ENCODE measurements around the gene RAB4B. TPM values are rescaled to one million over a fixed set of nuclear protein-coding genes. Genes with fewer than 3 reads are reported as not detected.

RAB4B gene
- total RNA-seq, 1 donor from 2014 or later: 20.7 TPM

DNA sequence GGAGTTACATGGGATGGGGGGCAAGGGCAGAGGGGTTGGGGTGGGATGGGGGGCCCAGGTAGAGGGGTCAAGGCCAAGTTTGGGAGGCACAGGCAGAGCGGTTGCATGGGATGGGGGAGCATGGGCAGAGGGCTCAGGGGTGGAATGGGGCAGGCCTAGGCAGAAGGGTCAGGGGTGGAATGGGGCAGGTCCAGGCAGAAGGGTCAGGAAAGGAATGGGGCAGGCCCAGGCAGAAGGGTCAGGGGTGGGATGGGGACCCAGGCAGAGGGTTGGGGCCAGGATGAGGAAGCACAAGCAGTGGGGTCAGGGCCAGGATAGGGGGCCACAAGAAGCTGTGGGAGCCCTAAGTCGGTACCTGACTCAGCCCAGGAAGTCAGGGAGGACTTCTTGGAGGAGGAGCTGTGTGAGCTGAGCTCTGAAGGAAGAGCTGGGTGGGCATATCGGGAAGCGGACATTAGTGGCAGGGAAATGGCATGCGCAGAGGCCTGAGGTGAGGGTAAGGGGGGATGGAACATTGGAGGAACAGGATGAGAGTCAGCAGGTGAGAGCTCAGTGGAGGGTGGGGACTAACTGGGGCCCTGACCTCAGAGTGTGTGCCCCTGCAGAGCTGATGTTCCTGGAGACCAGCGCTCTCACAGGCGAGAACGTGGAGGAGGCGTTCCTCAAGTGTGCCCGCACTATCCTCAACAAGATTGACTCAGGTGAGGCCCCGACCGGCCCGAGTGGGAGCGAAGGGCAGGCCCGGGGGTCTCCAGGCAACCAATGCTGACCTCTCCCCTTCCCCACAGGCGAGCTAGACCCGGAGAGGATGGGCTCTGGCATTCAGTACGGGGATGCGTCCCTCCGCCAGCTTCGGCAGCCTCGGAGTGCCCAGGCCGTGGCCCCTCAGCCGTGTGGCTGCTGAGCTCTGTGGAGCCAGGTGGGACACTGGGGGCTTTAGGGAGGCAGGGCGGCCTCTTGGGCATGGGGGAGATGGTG is 8.3 kb downstream of the RAB4B start:
- H3K4me3 Mint-ChIP-seq (ENCODE audit: low read depth): no peak overlapping the region
- TF ChIP-seq, protein P1, sequence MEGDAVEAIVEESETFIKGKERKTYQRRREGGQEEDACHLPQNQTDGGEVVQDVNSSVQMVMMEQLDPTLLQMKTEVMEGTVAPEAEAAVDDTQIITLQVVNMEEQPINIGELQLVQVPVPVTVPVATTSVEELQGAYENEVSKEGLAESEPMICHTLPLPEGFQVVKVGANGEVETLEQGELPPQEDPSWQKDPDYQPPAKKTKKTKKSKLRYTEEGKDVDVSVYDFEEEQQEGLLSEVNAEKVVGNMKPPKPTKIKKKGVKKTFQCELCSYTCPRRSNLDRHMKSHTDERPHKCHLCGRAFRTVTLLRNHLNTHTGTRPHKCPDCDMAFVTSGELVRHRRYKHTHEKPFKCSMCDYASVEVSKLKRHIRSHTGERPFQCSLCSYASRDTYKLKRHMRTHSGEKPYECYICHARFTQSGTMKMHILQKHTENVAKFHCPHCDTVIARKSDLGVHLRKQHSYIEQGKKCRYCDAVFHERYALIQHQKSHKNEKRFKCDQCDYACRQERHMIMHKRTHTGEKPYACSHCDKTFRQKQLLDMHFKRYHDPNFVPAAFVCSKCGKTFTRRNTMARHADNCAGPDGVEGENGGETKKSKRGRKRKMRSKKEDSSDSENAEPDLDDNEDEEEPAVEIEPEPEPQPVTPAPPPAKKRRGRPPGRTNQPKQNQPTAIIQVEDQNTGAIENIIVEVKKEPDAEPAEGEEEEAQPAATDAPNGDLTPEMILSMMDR (IDR thresholded peaks at IDR 0.05; ENCODE audit: unreplicated experiment): no peak
- peak overlapping the region; percentile 43 for H3K27ac Mint-ChIP-seq
- H3K27me3 Mint-ChIP-seq: no peaks in the 10 kb centered on the region
- no peak for DNase-seq (ENCODE audit: low spot score, unreplicated experiment)
- H3K9me3 Mint-ChIP-seq (ENCODE audit: low read depth): no peaks in the 10 kb centered on the region
- peaks cover 15% of the 10 kb centered on the region for H3K36me3 Mint-ChIP-seq (ENCODE audit: insufficient read depth)
- no peaks in the 10 kb centered on the region for H3K4me1 Mint-ChIP-seq (ENCODE audit: low read depth)

DNA sequence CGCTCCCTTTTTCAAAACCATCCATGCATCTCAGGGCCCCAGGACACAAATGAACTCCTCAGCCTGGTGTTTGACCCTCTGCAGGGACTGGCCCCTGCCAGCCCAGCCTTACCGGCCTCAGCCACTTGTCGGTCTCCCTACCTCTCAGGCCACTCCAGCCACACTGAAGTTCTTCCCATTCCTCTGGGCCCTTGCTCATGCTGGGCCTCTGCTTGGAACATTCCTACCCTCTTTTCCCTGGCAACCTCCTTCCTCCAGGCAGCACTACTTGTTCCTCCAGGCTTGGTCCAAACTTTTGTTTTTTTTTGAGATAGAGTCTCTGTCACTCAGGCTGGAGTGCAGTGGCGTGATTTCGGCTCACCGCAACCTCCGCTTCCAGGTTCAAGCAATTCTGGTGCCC is 13.3 kb downstream of the RAB4B start:
- DNase-seq (ENCODE audit: low spot score, unreplicated experiment): no peak
- Mint-ChIP-seq H3K4me3 (ENCODE audit: low read depth) (no peak overlapping the region), H3K9me3 (ENCODE audit: low read depth) (no peaks in the 10 kb centered on the region), H3K4me1 (ENCODE audit: low read depth) (no peaks in the 10 kb centered on the region), H3K27me3 (no peaks in the 10 kb centered on the region), H3K27ac (peak overlapping the region; percentile 68), H3K36me3 (ENCODE audit: insufficient read depth) (peaks cover 17% of the 10 kb centered on the region)
- TF ChIP-seq, protein P1 (IDR thresholded peaks at IDR 0.05; ENCODE audit: unreplicated experiment): no peak

DNA sequence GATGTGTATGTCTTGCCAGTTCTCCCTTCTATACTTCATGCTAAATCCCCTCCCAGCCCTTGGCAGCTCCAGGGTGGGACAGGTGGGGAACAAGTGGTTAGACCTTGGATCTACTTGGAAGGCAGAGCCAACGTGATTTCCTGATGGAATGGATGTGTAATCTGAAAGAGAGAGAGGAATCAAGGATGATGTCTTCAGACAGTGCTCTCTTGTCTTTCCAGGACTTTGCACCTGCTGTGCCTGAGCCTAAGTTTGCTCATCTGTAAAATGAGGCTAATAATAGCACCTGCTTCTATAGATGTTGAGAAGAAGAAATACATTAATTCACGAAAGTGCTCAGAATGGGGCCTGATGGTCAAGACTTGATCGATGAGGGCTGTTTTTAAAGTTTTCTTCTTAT is 13.9 kb downstream of the RAB4B start:
- Mint-ChIP-seq H3K4me1 (ENCODE audit: low read depth) (no peaks in the 10 kb centered on the region), H3K36me3 (ENCODE audit: insufficient read depth) (peaks cover 17% of the 10 kb centered on the region), H3K9me3 (ENCODE audit: low read depth) (no peaks in the 10 kb centered on the region), H3K4me3 (ENCODE audit: low read depth) (no peak overlapping the region), H3K27me3 (no peaks in the 10 kb centered on the region), H3K27ac (no peak overlapping the region)
- TF ChIP-seq, protein P1 (IDR thresholded peaks at IDR 0.05; ENCODE audit: unreplicated experiment): no peak
- DNase-seq (ENCODE audit: low spot score, unreplicated experiment): no peak

DNA sequence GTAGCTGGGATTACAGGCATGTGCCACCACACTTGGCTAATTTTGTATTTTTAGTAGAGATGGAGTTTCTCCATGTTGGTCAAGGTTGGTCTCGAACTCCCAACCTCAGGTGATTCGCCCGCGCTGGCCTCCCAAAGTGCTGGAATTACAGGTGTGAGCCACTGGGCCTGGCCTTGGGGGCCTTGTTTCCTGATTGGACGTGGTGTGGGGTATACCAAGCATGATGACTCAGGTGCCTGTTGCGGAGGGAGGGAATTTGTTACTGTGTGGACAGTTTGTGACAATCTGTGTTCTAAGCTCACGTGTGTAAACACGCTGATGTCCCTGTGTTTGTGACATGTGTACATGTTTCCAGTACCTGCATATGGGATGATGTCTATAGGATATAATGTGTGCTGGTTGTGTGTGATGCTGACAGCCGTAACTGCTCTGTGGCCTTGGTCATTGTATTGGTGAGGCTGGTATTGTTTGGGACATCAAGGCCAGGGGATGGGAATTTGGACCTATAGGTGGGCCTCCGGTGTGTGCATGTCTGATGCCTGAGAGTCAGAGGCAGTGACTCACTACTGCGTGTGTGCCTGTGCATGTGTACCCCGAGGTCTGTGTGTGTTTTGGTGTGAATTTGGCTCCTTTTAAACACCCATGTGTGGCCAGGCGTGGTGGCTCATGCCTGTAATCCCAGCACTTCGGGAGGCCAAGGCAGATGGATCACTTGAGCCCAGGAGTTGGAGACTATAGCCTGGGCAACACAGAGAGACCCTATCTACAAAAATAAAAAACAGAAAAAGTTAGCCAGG is 19.3 kb downstream of the RAB4B start:
- DNase-seq (ENCODE audit: low spot score, unreplicated experiment): no peak
- peaks cover 5% of the 10 kb centered on the region for H3K36me3 Mint-ChIP-seq (ENCODE audit: insufficient read depth)
- peak overlapping the region; percentile 10 for H3K4me3 Mint-ChIP-seq (ENCODE audit: low read depth)
- no peaks in the 10 kb centered on the region for H3K9me3 Mint-ChIP-seq (ENCODE audit: low read depth)
- TF ChIP-seq, protein P1 (IDR thresholded peaks at IDR 0.05; ENCODE audit: unreplicated experiment): no peak
- peaks cover 23% of the 10 kb centered on the region for H3K4me1 Mint-ChIP-seq (ENCODE audit: low read depth)
- H3K27me3 Mint-ChIP-seq: no peaks in the 10 kb centered on the region
- peak overlapping the region; percentile 99 for H3K27ac Mint-ChIP-seq

DNA sequence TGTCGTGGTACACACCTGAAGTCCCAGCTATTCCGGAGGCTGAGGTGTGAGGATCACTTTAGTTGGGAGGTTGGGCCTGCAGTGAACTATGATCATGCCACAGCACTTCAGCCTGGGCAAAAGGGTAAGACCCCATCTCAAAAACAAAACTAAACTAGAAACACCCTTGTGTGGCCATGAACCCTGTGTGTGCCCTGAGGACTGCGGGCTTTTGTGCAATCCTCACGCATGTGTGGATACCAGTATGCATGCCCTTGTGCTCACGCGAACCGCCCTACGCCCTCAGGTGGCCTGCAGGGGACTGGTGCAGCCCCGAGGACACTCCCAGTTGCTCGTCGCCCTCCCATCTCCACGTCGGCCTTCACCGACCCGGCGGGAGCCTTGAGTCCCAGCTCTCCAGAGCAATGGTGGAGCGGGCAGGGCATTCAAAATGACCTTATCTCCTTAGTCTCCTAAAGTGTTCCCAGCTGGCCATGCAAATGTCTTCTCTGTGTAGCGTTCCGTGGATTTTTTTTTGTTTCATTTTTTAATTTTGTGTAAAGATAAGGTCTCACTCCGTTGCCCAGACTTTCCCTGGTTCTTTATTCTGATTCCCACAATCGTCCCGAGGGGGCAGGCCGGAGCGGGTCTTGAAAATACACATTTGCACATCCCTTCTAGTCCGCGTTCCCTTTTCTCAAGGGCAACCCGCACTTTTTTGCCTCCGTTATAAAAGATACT is 20.1 kb downstream of the RAB4B start:
- DNase-seq (ENCODE audit: low spot score, unreplicated experiment): peak; percentile 52
- peak overlapping the region; percentile 81 for H3K4me3 Mint-ChIP-seq (ENCODE audit: low read depth)
- no peaks in the 10 kb centered on the region for H3K9me3 Mint-ChIP-seq (ENCODE audit: low read depth)
- peaks cover 31% of the 10 kb centered on the region for H3K4me1 Mint-ChIP-seq (ENCODE audit: low read depth)
- no peaks in the 10 kb centered on the region for H3K27me3 Mint-ChIP-seq
- H3K36me3 Mint-ChIP-seq (ENCODE audit: insufficient read depth): peaks cover 4% of the 10 kb centered on the region
- peak overlapping the region; percentile 99 for H3K27ac Mint-ChIP-seq
- TF ChIP-seq, protein P1 (IDR thresholded peaks at IDR 0.05; ENCODE audit: unreplicated experiment): peak; percentile 47

All from progenitor cell of endocrine pancreas (in vitro differentiated cells).